ENCODE data around the gene CLEC10A. TPM values are rescaled to one million over a fixed set of nuclear protein-coding genes. Genes with fewer than 3 reads are reported as not detected.

The CLEC10A gene
- total RNA-seq, 1 experiment from 2014 or later: not detected

GRCh38 chr17:7072406-7072805 is 7.6 kb downstream of the CLEC10A start:
- TF ChIP-seq, protein P1, sequence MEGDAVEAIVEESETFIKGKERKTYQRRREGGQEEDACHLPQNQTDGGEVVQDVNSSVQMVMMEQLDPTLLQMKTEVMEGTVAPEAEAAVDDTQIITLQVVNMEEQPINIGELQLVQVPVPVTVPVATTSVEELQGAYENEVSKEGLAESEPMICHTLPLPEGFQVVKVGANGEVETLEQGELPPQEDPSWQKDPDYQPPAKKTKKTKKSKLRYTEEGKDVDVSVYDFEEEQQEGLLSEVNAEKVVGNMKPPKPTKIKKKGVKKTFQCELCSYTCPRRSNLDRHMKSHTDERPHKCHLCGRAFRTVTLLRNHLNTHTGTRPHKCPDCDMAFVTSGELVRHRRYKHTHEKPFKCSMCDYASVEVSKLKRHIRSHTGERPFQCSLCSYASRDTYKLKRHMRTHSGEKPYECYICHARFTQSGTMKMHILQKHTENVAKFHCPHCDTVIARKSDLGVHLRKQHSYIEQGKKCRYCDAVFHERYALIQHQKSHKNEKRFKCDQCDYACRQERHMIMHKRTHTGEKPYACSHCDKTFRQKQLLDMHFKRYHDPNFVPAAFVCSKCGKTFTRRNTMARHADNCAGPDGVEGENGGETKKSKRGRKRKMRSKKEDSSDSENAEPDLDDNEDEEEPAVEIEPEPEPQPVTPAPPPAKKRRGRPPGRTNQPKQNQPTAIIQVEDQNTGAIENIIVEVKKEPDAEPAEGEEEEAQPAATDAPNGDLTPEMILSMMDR (IDR thresholded peaks at IDR 0.05; ENCODE audit: unreplicated experiment): no peak
- Mint-ChIP-seq H3K4me3 (ENCODE audit: unreplicated experiment) (no peak overlapping the region), H3K36me3 (ENCODE audit: insufficient read depth, unreplicated experiment) (no peaks in the 10 kb centered on the region), H3K27ac (ENCODE audit: low read depth, unreplicated experiment) (no peak overlapping the region), H3K9me3 (ENCODE audit: unreplicated experiment) (peaks cover 14% of the 10 kb centered on the region), H3K4me1 (ENCODE audit: insufficient read depth, unreplicated experiment) (no peaks in the 10 kb centered on the region), H3K27me3 (ENCODE audit: insufficient read depth, unreplicated experiment) (peaks cover 26% of the 10 kb centered on the region)
- POLR2A ChIA-PET: interaction anchor here (0.7 kb wide), 1 partner anchor 266 kb away, joined by 3 read pairs; no protein-coding TSS in a partner anchor
- CTCF ChIA-PET: interaction anchor here (0.7 to 1.6 kb wide), 2 partner anchors 10 to 60 kb away, joined by 3 to 6 read pairs; no protein-coding TSS in a partner anchor
- intact Hi-C loops (cut with micrococcal nuclease): no loop called here
- BruUV-seq (replicated peaks): no TSS peak
- DNase-seq (ENCODE audit: unreplicated experiment): no peak

DNA sequence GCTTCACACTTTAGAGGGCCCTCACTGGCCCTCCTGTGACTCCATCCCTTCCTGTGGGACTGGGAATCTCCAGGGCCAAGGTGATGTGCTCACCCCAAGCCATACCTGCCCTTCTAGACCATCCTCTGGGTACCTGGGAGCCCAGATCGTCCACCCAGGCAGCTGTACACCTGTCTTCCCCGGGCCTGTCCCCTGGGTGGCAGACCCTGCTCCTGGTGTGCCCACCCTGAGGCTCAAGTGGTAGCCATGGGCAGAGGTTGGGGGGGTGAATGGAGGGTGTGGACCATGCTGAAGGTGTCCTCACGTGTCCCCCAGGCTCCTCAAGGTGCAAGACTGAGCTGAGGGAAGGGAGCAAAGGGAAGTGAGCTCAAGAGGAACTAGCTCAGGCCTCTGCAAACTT is 9.3 kb downstream of the CLEC10A start:
- ChIA-PET CTCF (interaction anchor here (0.5 kb wide), 1 partner anchor 67 kb away, joined by 3 read pairs; no protein-coding TSS in a partner anchor), POLR2A (no interaction called here)
- TF ChIP-seq, protein P1 (IDR thresholded peaks at IDR 0.05; ENCODE audit: unreplicated experiment): no peak
- no TSS peak for BruUV-seq (replicated peaks)
- H3K36me3 Mint-ChIP-seq (ENCODE audit: insufficient read depth, unreplicated experiment): peaks cover 6% of the 10 kb centered on the region
- peaks cover 14% of the 10 kb centered on the region for H3K9me3 Mint-ChIP-seq (ENCODE audit: unreplicated experiment)
- no peaks in the 10 kb centered on the region for H3K4me1 Mint-ChIP-seq (ENCODE audit: insufficient read depth, unreplicated experiment)
- peaks cover 26% of the 10 kb centered on the region for H3K27me3 Mint-ChIP-seq (ENCODE audit: insufficient read depth, unreplicated experiment)
- H3K4me3 Mint-ChIP-seq (ENCODE audit: unreplicated experiment): no peak overlapping the region
- intact Hi-C loops (cut with micrococcal nuclease): no loop called here
- no peak overlapping the region for H3K27ac Mint-ChIP-seq (ENCODE audit: low read depth, unreplicated experiment)
- DNase-seq (ENCODE audit: unreplicated experiment): no peak

DNA sequence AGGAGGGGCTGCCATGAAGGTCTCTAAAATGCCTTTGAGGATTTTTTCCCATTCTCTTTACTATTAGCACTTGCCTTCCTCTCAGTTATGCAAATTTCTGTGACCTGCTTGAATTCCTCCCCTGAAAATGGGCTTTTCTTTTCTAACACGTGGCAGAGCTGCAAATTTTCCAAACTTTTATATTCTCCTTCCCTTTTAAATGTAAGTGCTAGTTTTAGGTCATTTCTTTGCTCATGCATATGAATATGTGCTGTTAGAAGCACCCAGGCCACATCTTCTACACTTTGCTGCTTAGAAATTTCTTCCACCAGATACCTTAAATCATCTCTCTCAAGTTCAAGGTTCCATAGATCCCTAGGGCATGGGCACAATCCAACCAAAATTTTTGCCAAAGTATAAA is 11.8 kb downstream of the CLEC10A start:
- H3K27me3 Mint-ChIP-seq (ENCODE audit: insufficient read depth, unreplicated experiment): peaks cover 23% of the 10 kb centered on the region
- ChIA-PET POLR2A (no interaction called here), CTCF (no interaction called here)
- H3K4me1 Mint-ChIP-seq (ENCODE audit: insufficient read depth, unreplicated experiment): peaks cover 9% of the 10 kb centered on the region
- H3K4me3 Mint-ChIP-seq (ENCODE audit: unreplicated experiment): no peak overlapping the region
- intact Hi-C loops (cut with micrococcal nuclease): no loop called here
- H3K27ac Mint-ChIP-seq (ENCODE audit: low read depth, unreplicated experiment): no peak overlapping the region
- peaks cover 6% of the 10 kb centered on the region for H3K36me3 Mint-ChIP-seq (ENCODE audit: insufficient read depth, unreplicated experiment)
- no peak for DNase-seq (ENCODE audit: unreplicated experiment)
- peaks cover 14% of the 10 kb centered on the region for H3K9me3 Mint-ChIP-seq (ENCODE audit: unreplicated experiment)
- TF ChIP-seq, protein P1 (IDR thresholded peaks at IDR 0.05; ENCODE audit: unreplicated experiment): no peak
- no TSS peak for BruUV-seq (replicated peaks)

DNA sequence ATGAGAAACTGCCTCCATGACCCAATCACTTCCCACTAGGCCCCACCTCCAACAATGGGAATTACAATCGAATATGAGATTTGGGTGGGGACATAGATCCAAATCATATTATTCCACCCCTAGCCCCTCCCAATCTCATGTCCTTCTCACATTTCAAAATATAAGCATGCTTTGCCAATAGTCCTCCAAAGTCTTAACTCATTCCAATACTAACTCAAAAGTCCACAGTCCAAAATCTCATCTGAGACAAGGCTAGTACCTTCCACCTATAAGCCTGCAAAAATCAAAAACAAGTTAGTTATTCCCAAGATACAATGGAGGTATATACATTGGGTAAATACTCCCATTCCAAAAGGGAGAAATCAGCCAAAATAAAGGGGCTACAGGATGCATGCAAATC is 12.9 kb downstream of the CLEC10A start:
- ChIA-PET POLR2A (no interaction called here), CTCF (no interaction called here)
- no peak overlapping the region for H3K27ac Mint-ChIP-seq (ENCODE audit: low read depth, unreplicated experiment)
- no peak overlapping the region for H3K4me3 Mint-ChIP-seq (ENCODE audit: unreplicated experiment)
- BruUV-seq (replicated peaks): no TSS peak
- peaks cover 14% of the 10 kb centered on the region for H3K9me3 Mint-ChIP-seq (ENCODE audit: unreplicated experiment)
- intact Hi-C loops (cut with micrococcal nuclease): no loop called here
- TF ChIP-seq, protein P1 (IDR thresholded peaks at IDR 0.05; ENCODE audit: unreplicated experiment): no peak
- peaks cover 6% of the 10 kb centered on the region for H3K36me3 Mint-ChIP-seq (ENCODE audit: insufficient read depth, unreplicated experiment)
- H3K4me1 Mint-ChIP-seq (ENCODE audit: insufficient read depth, unreplicated experiment): peaks cover 9% of the 10 kb centered on the region
- no peak for DNase-seq (ENCODE audit: unreplicated experiment)
- peaks cover 12% of the 10 kb centered on the region for H3K27me3 Mint-ChIP-seq (ENCODE audit: insufficient read depth, unreplicated experiment)

Data from MCF 10A (cell line).